Measurements from ENCODE around the gene RPS15.

DNA sequence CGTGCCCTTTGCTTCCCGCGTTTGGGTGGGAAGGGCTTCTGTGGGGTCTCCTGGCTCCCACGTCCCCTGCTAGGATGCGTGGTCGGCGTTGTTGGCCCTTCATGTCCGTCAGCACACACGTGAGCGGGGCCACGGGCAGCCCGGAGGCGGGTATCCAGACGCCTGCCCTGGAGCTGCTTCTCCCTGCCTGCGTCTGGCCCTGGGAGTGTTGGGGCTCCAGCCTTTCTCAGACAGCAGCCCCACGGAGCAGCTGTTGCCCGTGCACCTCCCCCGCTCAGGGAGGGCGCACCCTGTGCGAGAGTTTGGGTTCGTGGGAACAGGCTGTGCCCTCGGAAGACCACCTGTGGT, 16.3 kb upstream of the RPS15 start:
- TF ChIP-seq, protein P1, sequence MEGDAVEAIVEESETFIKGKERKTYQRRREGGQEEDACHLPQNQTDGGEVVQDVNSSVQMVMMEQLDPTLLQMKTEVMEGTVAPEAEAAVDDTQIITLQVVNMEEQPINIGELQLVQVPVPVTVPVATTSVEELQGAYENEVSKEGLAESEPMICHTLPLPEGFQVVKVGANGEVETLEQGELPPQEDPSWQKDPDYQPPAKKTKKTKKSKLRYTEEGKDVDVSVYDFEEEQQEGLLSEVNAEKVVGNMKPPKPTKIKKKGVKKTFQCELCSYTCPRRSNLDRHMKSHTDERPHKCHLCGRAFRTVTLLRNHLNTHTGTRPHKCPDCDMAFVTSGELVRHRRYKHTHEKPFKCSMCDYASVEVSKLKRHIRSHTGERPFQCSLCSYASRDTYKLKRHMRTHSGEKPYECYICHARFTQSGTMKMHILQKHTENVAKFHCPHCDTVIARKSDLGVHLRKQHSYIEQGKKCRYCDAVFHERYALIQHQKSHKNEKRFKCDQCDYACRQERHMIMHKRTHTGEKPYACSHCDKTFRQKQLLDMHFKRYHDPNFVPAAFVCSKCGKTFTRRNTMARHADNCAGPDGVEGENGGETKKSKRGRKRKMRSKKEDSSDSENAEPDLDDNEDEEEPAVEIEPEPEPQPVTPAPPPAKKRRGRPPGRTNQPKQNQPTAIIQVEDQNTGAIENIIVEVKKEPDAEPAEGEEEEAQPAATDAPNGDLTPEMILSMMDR (IDR thresholded peaks at IDR 0.05), result no peak
- no peak for TF ChIP-seq POLR2A (IDR thresholded peaks at IDR 0.05)

Measured in body of pancreas (tissue), 4 donors.